HG03159 (cell line): ENCODE results near the gene COL24A1.
A peak's percentile ranks its signal among the peaks of the same experiment; 100 is the strongest.
"Not testable (repeated sequence)": the region's sequence is repeated elsewhere in the genome, so short reads cannot be mapped to it uniquely, and the experiment has no call there.

Source experiments
- ATAC-seq: cut with Tn5 transposase; IDR thresholded peaks from one replicate; pipeline ENCODE4 v1.9.1; 2021; ENCODE audit warnings: mild to moderate bottlenecking, moderate library complexity; ENCODE audit not compliant: unreplicated experiment

Gene COL24A1

GRCh38 chr1:85822696-85823095, 333.9 kb downstream of the COL24A1 start:
- no peak for ATAC-seq

GRCh38 chr1:85818371-85818770, 338.2 kb downstream of the COL24A1 start:
- ATAC-seq, result no peak

- no peak for ATAC-seq
These were observed 340.0 kb downstream of the COL24A1 start for GRCh38 chr1:85816606-85817005.

GRCh38 chr1:85815906-85816305, 340.7 kb downstream of the COL24A1 start:
- ATAC-seq, result no peak

GRCh38 chr1:85806236-85806965, 350.2 kb downstream of the COL24A1 start:
- no peak for ATAC-seq

GRCh38 chr1:85801520-85801919, 355.1 kb downstream of the COL24A1 start:
- ATAC-seq, result no peak

GRCh38 chr1:85799737-85800136, 356.8 kb downstream of the COL24A1 start:
- no peak for ATAC-seq

GRCh38 chr1:85798419-85798818, 358.2 kb downstream of the COL24A1 start:
- no peak for ATAC-seq

GRCh38 chr1:85777021-85777420, 379.6 kb downstream of the COL24A1 start:
- not testable (repeated sequence) for ATAC-seq

- ATAC-seq, result no peak
These were observed 393.8 kb downstream of the COL24A1 start for GRCh38 chr1:85762804-85763203.

GRCh38 chr1:85756864-85757263, 399.7 kb downstream of the COL24A1 start:
- no peak for ATAC-seq

- no peak for ATAC-seq
These were observed 408.5 kb downstream of the COL24A1 start for GRCh38 chr1:85748120-85748519.

GRCh38 chr1:85746777-85747176, 409.8 kb downstream of the COL24A1 start:
- ATAC-seq, result no peak

GRCh38 chr1:85743814-85744213, 412.8 kb downstream of the COL24A1 start:
- ATAC-seq, result no peak

- ATAC-seq, result no peak
These were observed 421.6 kb downstream of the COL24A1 start for GRCh38 chr1:85734931-85735330.

- no peak for ATAC-seq
These were observed 437.8 kb downstream of the COL24A1 start for GRCh38 chr1:85718678-85719340.

- not testable (repeated sequence) for ATAC-seq
These were observed 442.0 kb downstream of the COL24A1 start for GRCh38 chr1:85714418-85715114.

- ATAC-seq, result no peak
These were observed 447.7 kb downstream of the COL24A1 start for GRCh38 chr1:85708829-85709227.

- peak; percentile 87 for ATAC-seq
These were observed 448.4 kb downstream of the COL24A1 start, which contains the start of gene ZNHIT6 for GRCh38 chr1:85707990-85708828. Gene ZNHIT6, minus strand, starts transcription at chr1:85708433. Its CDS starts 149 bp downstream, at chr1:85708284.

- peak; percentile 40 for ATAC-seq
These were observed 449.1 kb downstream of the COL24A1 start for GRCh38 chr1:85707267-85707989.
